ENCODE measurements around the gene TNFAIP2. TPM values are rescaled to one million over a fixed set of nuclear protein-coding genes. Genes with fewer than 3 reads are reported as not detected.

TNFAIP2 gene
- total and polyA plus RNA-seq, 9 of the 15 experiments (the other 6 are each of a cell fraction or from before 2014, with no cell fraction given): 22.6 to 68.6 (median 44.6) TPM

DNA sequence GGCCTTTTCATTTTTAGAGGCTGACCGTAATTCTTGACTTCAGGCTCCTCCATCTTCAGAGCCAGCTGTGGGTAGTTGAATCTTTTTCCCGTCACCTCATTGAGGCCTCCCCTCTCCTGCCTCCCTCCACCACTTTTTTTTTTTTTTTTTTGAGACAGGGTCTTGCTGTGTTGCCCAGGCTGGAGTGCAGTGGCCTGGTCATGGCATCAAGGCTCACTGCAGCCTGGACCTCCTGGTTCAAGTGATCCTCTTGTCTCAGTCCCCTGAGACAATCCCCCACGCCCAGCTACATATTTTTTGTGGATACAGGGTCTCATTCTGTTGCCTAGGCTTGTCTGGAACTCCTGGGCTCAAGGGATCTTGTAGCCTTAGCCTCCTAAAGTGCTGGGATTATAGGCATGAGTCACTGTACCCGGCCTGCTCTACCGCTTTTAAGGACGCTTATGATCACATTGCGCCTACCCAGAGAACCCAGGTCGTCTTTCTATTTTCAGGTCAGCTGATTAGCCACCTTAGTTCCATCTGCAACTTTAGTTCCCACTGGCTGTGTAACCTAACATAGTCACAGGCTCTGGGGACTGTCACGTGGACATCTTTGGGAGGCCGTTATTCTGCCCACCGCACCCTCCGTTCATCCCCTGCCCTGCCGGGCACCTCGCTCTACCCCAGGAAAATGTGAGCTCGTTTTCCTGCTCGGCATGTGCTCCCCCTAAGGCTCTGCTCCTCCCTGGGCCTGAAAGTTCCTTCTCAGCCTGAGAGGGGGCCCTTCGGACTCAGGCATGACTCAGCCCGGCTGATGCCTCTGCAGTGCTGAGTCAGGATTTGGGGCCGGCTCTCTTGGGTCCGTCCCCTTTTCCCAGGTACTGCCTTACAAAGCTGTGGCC is 13.4 kb downstream of the TNFAIP2 start (continued):
- TF ChIP-seq, protein P1, sequence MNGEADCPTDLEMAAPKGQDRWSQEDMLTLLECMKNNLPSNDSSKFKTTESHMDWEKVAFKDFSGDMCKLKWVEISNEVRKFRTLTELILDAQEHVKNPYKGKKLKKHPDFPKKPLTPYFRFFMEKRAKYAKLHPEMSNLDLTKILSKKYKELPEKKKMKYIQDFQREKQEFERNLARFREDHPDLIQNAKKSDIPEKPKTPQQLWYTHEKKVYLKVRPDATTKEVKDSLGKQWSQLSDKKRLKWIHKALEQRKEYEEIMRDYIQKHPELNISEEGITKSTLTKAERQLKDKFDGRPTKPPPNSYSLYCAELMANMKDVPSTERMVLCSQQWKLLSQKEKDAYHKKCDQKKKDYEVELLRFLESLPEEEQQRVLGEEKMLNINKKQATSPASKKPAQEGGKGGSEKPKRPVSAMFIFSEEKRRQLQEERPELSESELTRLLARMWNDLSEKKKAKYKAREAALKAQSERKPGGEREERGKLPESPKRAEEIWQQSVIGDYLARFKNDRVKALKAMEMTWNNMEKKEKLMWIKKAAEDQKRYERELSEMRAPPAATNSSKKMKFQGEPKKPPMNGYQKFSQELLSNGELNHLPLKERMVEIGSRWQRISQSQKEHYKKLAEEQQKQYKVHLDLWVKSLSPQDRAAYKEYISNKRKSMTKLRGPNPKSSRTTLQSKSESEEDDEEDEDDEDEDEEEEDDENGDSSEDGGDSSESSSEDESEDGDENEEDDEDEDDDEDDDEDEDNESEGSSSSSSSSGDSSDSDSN (IDR thresholded peaks at IDR 0.05; ENCODE audit: borderline replicate concordance in 1 of 2, low read depth in 2 of 2, low read length in 2 of 2): no peak
- no peak for TF ChIP-seq FIP1L1 (IDR thresholded peaks at IDR 0.05; ENCODE audit: low read depth, low read length, poor library complexity, severe bottlenecking)
- TF ChIP-seq TOE1 (IDR thresholded peaks at IDR 0.05; ENCODE audit: borderline replicate concordance): peak; percentile 54; the same call in 1 of the 2 replicates
- no peak for TF ChIP-seq TOE1 (CRISPR knock-in tag; IDR thresholded peaks at IDR 0.05; ENCODE audit: borderline replicate concordance, low read depth)
- no peak for TF ChIP-seq ZKSCAN3 (CRISPR knock-in tag; IDR thresholded peaks at IDR 0.05)
- TF ChIP-seq, protein P2, sequence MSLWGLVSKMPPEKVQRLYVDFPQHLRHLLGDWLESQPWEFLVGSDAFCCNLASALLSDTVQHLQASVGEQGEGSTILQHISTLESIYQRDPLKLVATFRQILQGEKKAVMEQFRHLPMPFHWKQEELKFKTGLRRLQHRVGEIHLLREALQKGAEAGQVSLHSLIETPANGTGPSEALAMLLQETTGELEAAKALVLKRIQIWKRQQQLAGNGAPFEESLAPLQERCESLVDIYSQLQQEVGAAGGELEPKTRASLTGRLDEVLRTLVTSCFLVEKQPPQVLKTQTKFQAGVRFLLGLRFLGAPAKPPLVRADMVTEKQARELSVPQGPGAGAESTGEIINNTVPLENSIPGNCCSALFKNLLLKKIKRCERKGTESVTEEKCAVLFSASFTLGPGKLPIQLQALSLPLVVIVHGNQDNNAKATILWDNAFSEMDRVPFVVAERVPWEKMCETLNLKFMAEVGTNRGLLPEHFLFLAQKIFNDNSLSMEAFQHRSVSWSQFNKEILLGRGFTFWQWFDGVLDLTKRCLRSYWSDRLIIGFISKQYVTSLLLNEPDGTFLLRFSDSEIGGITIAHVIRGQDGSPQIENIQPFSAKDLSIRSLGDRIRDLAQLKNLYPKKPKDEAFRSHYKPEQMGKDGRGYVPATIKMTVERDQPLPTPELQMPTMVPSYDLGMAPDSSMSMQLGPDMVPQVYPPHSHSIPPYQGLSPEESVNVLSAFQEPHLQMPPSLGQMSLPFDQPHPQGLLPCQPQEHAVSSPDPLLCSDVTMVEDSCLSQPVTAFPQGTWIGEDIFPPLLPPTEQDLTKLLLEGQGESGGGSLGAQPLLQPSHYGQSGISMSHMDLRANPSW (CRISPR knock-in tag; IDR thresholded peaks at IDR 0.05): no peak
- peak; percentile 99 for TF ChIP-seq ZNF316 (IDR thresholded peaks at IDR 0.05)
- TF ChIP-seq PCBP2 (IDR thresholded peaks at IDR 0.05; ENCODE audit: low read depth, low read length, poor library complexity, severe bottlenecking): no peak
- TF ChIP-seq GTF2A2 (tag; IDR thresholded peaks at IDR 0.05): no peak
- TF ChIP-seq KAT2B (IDR thresholded peaks at IDR 0.05; ENCODE audit: low read depth, low read length): no peak
- TF ChIP-seq NFRKB (IDR thresholded peaks at IDR 0.05; ENCODE audit: low read depth): peak; percentile 49; the same call in 1 of the 2 replicates
- TF ChIP-seq FOXP1 (CRISPR knock-in tag; IDR thresholded peaks at IDR 0.05): no peak
- TF ChIP-seq SMARCC2 (IDR thresholded peaks at IDR 0.05; ENCODE audit: low read depth): no peak
- TF ChIP-seq U2AF2 (optimal IDR thresholded peaks at IDR 0.05; ENCODE audit: low read depth, low read length): no peak
- no peak for TF ChIP-seq EGR1 (conservative IDR thresholded peaks at IDR 0.05)
- TF ChIP-seq, protein P3, sequence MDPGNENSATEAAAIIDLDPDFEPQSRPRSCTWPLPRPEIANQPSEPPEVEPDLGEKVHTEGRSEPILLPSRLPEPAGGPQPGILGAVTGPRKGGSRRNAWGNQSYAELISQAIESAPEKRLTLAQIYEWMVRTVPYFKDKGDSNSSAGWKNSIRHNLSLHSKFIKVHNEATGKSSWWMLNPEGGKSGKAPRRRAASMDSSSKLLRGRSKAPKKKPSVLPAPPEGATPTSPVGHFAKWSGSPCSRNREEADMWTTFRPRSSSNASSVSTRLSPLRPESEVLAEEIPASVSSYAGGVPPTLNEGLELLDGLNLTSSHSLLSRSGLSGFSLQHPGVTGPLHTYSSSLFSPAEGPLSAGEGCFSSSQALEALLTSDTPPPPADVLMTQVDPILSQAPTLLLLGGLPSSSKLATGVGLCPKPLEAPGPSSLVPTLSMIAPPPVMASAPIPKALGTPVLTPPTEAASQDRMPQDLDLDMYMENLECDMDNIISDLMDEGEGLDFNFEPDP (CRISPR knock-in tag; IDR thresholded peaks at IDR 0.05): no peak
- no peak for TF ChIP-seq PHF8 (IDR thresholded peaks at IDR 0.05; ENCODE audit: borderline replicate concordance, low read length)

Data from K562 (cell line).